NK-92 (cell line): ENCODE data around the gene ZNF574.

Experiments used
- DNase-seq: peaks from one replicate; lab custom pipeline; 2025; ENCODE audit not compliant: unreplicated experiment; lab: John Stamatoyannopoulos, UW

ZNF574 gene

DNA sequence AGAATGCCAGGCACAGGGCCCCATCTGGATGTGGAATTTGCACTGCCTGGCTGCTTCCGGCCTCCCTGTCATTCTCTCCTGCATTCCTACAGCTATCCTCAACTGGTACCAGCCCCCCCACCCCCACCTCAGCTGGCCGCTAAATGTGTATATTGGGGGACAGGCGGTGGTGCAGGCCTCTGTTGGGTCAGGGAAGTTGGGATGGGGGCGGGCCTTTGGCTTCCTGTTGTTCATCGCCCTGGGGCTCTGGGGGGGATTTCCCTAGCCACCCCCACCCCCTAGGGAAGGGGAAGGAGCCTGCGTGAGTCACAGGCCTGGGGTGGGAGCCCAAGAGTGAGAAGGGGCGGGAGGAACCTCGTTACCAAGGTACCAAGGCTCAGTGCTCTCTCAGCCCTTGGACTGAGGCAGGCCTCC lies 45.7 kb downstream of the ZNF574 start:
- DNase-seq = no peak

DNA sequence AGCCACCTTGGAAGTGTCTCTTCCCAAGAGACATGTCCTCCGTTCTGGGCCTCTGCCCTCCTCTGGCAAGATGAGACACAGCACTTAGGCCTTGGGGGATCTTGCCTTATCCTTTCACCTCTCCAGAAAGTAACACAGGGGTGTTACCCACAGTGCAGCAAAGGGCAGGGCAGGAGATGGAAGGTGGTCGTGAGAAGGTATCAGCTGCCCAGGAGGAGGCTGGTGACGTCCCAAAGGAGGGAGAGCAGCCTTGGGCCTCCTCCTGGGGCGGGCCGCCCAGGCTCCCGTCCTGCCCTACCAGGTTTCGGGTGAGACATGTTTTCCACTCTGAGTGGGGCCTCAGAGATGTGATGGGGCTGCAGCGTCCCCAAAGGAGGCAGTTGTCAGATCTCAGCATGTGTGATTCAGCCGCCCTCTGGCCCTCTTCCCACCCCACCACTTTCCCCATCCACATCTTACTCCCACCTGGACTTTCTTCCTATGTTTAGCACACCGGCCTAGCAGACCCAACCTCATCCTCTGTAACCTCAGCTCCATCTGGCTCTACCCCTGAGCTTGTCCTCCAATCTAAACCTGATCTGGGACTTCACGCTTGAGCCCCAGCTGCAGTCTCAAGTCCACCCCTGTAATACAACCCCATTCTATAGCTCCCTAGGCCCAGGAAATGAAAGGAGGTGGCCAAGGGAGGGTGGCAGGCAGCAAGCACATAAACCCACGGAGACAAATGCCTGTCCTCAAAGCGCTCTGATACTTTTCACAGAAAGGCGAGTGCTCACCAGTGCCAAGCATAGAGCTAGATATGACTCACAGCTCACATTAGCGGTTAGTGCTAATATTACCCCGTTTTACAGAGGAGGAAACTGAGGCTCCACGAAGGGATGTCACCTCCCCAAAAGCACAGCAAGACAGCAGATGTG lies 47.0 kb downstream of the ZNF574 start:
- DNase-seq = no peak

DNA sequence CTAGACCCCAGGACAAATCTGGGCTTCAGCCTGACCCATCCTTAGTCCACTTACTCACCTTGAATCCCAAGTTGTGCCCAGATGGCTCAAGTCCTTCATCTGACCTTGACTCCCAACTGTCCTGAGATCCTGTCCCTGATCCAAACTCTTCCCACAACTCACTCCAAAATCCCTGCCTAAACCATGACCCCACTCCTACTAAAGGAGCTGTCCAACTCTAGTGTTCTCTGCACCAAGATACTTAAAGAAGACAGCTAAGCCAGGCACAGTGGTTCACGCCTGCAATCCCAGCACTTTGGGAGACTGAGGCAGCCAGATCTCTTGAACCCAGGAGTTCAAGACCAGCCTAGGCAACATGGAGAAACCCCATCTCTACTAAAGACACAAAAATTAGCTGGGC lies 47.8 kb downstream of the ZNF574 start:
- DNase-seq = no peak

DNA sequence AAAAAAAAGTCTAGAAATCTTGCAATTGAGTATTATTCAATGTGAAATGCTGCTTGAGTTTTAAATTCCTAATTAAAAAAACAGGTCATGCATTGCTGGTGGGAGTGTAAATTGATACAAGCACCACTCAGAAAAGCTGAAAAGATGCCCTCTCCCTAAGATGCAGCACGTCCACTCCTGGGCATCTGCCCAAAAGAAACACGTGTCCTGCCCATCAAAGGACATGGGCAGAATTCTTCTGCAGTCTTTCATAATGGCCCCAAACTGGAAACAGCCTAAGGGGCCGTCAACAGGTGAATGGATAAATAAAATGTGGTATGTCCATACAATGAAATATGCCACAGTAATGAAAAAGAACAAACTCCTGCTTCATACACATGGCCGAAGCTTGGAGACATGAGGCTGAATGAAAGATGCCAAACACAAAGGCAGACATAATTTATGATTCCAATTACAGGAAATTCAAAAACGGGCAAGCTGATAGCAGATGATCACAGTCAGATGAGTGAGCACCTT lies 48.5 kb downstream of the ZNF574 start:
- no peak for DNase-seq

DNA sequence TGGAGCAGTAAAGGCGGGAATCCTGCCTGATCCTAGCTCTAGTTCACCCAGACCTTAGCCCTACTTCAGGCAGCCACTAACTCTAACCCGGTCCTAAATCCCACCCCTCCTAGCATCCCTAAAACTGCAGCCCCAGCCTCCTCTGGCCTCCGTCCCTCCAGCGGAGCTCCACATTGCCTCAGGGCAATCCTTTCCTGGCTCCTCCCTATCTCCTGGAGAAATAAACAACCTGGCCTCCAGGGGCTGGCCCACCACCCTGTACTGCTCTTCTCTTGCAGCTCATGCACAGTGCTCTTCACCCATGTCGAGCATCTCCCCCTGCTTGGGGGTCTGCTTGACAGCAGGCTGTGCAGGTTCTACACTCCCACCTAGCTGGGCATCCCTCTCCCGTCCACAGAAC lies 49.6 kb downstream of the ZNF574 start:
- DNase-seq = no peak

DNA sequence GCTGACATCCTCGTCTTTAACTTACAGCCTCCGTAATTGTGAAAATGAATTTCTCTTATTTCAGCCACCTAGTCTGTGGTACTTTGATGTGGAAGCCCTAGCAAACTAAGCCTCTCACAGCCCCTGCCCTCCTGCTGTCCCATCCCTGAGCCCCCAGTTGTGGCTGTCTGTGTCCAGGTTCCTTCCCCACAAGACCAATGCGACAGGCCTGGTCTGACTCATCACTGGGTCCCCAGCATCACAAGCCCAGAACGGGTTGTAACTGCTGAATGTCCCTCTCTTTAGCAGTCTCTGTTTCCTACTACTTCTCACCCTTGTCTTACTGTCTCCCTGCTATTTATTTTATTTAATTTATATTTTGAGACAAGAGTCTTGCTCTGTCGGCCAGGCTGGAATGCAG lies 50.6 kb downstream of the ZNF574 start:
- no peak for DNase-seq

DNA sequence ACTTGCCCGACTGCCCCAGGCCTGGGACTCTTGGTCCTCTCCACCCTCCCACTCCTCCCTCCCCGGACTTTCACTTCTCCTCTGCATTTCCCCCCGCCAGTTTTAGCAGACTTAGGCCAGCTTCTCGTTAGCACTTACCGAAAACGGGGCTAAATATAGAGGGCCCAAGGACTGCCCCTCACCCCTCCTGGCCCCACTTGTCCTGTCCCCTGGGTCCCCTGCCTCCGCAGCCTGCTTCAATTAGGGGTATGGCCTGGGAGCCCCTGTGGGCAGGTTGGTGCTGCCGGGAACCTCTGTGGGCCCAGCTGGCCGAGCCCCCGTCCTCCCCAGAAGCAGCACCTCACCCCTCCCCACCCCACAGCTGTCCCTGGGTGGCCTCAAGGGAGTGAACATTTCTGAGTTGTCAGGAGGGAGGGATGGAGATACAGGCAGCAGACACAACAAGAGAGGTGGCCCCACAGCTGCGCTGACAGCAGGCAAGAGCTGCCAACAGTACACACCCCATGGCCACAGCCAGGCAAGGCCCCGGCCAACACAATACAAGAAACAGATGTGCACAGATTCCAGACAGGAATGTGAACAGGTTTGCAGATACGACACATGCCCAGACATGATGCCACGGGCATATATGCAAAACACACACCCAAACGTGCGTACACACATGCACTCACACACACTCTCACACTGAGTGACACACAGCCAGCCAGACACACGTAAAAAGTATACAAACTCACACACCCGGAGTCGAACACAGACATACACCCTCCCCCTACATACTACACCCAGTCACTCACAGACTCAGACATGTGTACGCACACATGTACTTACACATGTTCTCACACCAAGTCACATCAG lies 53.7 kb downstream of the ZNF574 start:
- no peak for DNase-seq

DNA sequence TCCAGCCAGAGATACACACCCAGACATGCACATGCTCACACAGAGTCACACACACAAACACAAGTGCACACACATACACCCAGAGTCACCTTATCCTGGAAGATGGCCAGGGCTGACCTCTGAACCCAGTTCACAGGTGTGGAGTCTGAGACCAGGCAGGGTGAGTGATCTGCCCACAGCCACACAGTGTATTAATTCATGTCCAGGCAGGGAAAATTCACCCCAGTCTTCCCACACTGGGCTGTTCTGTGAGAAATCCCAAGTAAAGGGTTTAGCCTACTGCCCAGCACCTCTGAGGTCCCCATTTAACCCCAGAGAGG lies 54.2 kb downstream of the ZNF574 start:
- no peak for DNase-seq
